NCI-H2227 (cell line): ENCODE results near the gene MT1M.
"Not testable (repeated sequence)": the region's sequence is repeated elsewhere in the genome, so short reads cannot be mapped to it uniquely, and the experiment has no call there.

Experiments
- DNase-seq: peaks from one replicate; lab custom pipeline; 2025; ENCODE audit not compliant: unreplicated experiment; lab: John Stamatoyannopoulos, UW

MT1M gene

GRCh38 chr16:56608043-56608875 lies 24.2 kb upstream of the MT1M start, which contains the start of gene MT2A:
MT2A (plus strand) TSS chr16:56608584; CDS start chr16:56608656, 72 bp downstream.
- DNase-seq: peak; percentile 93

- DNase-seq: no peak
These were observed 23.5 kb upstream of the MT1M start for GRCh38 chr16:56608876-56609462.

- DNase-seq: peak; percentile 19
These were observed 23.0 kb upstream of the MT1M start for GRCh38 chr16:56609463-56609921.

- no peak for DNase-seq
These were observed 22.3 kb upstream of the MT1M start for GRCh38 chr16:56610017-56610608.

- DNase-seq: no peak
These were observed 21.8 kb upstream of the MT1M start for GRCh38 chr16:56610609-56611111.

- no peak for DNase-seq
These were observed 21.1 kb upstream of the MT1M start for GRCh38 chr16:56611281-56611833.

GRCh38 chr16:56613706-56614105 lies 18.8 kb upstream of the MT1M start:
- no peak for DNase-seq

- no peak for DNase-seq
These were observed 17.9 kb upstream of the MT1M start for GRCh38 chr16:56614549-56614991.

GRCh38 chr16:56615353-56615752 lies 17.1 kb upstream of the MT1M start:
- DNase-seq: no peak

GRCh38 chr16:56616608-56617211 lies 15.7 kb upstream of the MT1M start:
- no peak for DNase-seq

GRCh38 chr16:56617212-56618085 lies 15.0 kb upstream of the MT1M start:
- no peak for DNase-seq

GRCh38 chr16:56618138-56618537 lies 14.3 kb upstream of the MT1M start:
- DNase-seq: no peak

GRCh38 chr16:56620339-56620897 lies 12.0 kb upstream of the MT1M start:
- no peak for DNase-seq

GRCh38 chr16:56621665-56622445 lies 10.6 kb upstream of the MT1M start:
- DNase-seq: not testable (repeated sequence)

GRCh38 chr16:56623184-56623583 lies 9.3 kb upstream of the MT1M start:
- not testable (repeated sequence) for DNase-seq

GRCh38 chr16:56623637-56624036 lies 8.8 kb upstream of the MT1M start:
- DNase-seq: no peak

GRCh38 chr16:56625140-56625942 lies 7.1 kb upstream of the MT1M start, which contains the start of gene MT1E:
MT1E (plus strand) TSS chr16:56625781; CDS start chr16:56625852, 71 bp downstream.
- peak; percentile 59 for DNase-seq
